DMS153 (cell line): ENCODE measurements around the gene DNAAF5.
"Not testable (repeated sequence)": the region's sequence is repeated elsewhere in the genome, so short reads cannot be mapped to it uniquely, and the experiment has no call there.

Source experiments
- DNase-seq: peaks from one replicate; lab custom pipeline; 2025; lab: John Stamatoyannopoulos, UW

Gene DNAAF5

DNA sequence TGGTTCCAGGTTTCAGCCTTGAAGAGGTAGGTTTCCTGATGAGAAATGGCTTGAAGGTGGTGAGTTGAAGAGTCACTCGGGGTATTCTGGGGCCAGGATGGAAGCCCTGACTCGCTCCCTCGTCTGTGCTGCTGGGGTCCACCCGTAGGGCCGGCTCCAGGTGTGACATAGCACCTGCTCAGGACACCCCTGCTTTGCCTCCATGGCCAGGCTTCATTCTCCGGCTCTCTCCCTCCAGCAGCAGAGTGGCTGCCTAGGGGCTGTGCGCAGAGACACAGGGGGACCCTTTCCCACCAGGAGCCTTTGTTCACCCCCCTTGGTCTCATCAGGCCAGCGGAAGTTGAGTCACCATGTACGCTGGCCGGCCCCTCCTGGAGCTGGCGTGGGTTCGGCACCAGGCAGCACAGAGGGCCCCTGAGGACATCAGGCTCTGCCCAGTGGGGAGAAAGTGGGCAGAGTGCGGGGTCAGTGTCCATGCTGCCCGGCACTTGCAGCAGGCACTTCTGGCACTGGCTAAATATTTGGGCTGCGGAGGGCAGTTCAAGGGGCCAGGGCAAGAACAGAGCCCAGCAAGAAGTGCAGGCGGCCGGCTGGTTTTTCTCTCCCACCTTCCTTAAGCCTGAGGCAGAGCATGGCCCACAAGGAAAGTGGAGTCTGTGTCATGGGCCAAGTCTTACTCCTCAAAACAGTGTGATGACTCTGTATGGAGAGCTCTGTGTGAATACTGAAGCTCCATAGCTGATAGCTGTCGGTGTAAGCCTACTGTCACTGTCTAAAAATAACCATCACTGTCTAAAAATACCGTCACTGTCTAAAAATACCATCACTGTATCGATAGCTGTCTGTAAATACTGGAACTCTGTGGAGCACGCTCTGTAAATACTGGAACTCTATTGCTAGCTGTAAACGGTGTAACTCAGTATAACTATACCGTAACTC, 4.3 kb downstream of the DNAAF5 start:
- DNase-seq = no peak

DNA sequence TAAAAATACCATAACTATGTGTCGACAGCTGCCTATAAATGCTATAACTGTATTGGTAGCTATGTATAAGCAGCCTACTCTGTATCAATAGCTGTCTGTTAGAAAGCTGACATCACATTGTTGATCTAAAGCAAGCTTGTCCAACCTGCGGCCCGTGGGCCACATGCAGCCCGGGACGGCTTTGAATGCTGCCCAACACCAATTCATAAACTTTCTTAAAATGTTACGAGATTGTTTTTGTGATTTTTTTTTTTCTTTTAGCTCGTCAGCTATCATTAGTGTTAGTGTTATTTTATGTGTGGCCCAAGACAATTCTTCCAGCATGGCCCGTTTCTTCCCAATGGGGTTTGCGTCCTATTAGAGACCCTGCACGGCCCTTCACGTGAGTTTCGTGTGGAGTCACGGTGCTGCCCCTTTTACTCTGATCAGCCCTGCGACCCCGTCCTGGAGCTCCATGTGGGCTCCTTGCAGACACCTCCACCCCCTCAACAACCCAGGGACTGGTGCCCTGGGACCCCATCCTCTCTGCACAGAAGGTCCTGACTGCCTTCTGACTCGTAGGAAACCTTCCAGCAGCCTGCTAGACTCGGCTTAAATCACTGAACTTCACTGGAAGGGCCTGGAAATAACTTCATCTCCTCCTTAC, 5.1 kb downstream of the DNAAF5 start:
- no peak for DNase-seq

DNA sequence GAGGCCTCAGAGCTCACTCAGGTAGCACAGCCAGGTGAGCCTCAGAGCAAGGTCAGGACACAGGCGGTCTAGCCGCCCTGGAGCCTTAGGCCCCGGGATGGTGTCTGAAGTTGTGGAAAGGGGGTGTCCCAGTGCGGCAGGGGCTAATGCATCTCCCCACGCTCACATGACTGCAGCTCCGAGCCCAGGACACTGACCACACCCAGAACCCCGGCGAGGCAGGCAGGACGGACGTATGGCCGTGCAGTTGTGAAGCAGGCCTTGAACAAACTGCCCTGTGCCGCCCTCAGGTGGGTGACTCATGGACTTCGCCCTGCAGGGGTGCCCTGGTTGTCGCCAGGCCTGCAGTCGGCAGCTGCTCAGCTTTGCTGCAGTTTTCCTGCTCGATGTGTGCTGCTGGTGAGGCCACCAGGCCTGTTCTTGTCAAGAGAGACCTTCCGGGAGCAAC, 5.6 kb downstream of the DNAAF5 start:
- peak; percentile 90 for DNase-seq

DNA sequence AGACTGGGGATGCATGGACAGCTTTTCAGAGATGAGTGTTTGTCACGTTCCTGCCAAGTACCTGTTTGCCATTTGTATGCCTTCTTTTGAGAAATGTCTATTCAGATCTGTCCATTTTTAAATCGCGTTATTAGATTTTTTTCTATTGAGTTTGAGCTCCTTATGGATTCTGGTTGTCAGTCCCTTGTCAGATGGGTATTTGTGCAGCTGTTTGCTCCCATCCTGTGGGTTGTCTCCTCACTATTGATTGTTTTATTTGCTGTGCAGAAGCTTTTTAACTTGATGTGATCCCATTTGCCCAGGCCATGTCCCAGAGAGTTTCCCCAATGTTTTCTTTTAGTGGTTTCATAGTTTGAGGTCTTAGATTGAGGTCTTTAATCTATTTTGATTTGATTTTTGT, 6.1 kb downstream of the DNAAF5 start:
- DNase-seq = no peak

- no peak for DNase-seq
Measured at GRCh38 chr7:734214-734613, 7.7 kb downstream of the DNAAF5 start.

- no peak for DNase-seq
Measured at GRCh38 chr7:734808-735207, 8.3 kb downstream of the DNAAF5 start.

DNA sequence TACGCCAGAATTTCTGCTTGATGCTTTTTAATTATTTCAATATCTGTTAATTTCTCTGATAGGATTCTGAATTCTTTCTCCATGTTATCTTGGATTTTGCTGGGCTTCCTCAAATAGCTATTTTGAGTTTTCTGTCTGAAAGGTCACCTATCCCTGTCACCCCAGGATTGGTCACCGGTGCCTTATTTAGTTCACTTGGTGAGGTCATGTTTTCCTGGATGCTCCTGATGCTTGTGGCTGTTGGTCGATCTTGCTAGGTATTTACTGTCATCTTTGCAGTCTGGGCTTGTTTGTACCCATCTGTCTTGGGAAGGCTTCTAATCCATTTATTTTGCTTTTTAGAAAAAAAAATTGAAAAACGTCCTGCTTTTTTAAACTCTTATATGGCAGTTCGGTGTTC, 11.7 kb downstream of the DNAAF5 start:
- no peak for DNase-seq

GRCh38 chr7:738723-739454, 12.4 kb downstream of the DNAAF5 start:
- no peak for DNase-seq

DNA sequence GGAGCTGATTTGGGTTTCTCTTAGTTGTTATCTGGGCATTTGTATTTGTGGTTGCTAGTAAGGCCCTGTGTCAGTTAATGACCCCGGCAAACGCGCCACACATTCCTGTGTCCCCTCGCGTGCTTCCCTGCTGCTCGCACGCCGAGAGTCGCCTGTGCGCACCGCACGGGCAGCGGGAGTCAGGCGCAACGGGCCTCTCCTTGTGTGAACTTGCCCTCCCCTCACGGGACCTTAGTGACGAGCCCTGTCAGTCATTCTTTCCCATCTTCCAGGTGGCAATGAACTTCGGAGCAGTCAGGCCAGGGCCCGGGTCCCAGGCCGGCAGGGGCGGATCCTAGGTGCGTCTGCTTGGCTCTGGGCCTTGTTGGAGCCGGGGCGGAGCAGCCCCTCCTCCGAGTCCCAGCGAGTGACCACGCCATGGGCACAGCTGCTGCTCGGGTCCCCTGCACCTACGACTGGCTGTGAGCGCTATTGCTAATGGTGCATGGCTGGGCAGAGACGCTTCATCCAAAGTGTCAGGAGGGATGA, 13.0 kb downstream of the DNAAF5 start:
- no peak for DNase-seq

- DNase-seq = no peak
Measured at GRCh38 chr7:739983-740942, 13.8 kb downstream of the DNAAF5 start.

GRCh38 chr7:741191-741671, 14.7 kb downstream of the DNAAF5 start:
- DNase-seq = no peak

GRCh38 chr7:741850-742249, 15.4 kb downstream of the DNAAF5 start:
- no peak for DNase-seq

DNA sequence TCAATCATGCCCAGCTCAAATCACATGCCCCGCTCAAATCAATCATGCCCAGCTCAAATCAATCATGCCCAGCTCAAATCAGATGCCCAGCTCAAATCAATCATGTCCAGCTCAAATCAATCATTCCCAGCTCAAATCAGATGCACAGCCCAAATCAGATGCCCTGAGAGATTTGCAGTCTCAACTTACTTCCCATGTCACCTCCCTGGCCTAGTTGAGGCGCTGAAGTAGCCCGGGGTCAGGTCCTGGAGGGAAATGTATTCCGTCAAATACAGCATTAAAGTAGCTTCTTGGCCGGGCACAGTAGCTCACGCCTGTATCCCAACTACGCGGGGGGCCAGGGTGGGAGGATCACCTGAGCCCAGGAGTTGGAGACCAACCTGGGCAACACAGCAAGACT, 16.3 kb downstream of the DNAAF5 start:
- DNase-seq = no peak

GRCh38 chr7:743341-744127, 17.0 kb downstream of the DNAAF5 start:
- DNase-seq = not testable (repeated sequence)

DNA sequence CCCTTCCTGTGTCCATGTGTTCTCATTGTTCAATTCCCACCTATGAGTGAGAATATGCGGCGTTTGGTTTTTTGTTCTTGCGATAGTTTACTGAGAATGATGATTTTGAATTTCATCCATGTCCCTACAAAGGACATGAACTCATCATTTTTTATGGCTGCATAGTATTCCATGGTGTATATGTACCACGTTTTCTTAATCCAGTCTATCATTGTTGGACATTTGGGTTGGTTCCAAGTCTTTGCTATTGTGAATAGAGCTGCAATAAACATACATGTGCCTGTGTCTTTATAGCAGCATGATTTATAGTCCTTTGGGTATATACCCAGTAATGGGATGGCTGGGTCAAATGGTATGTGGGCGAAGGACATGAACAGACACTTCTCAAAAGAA, 17.6 kb downstream of the DNAAF5 start:
- DNase-seq = not testable (repeated sequence)

GRCh38 chr7:744854-745430, 18.4 kb downstream of the DNAAF5 start:
- no peak for DNase-seq

- DNase-seq = no peak
Measured at GRCh38 chr7:745431-746154, 19.1 kb downstream of the DNAAF5 start.

DNA sequence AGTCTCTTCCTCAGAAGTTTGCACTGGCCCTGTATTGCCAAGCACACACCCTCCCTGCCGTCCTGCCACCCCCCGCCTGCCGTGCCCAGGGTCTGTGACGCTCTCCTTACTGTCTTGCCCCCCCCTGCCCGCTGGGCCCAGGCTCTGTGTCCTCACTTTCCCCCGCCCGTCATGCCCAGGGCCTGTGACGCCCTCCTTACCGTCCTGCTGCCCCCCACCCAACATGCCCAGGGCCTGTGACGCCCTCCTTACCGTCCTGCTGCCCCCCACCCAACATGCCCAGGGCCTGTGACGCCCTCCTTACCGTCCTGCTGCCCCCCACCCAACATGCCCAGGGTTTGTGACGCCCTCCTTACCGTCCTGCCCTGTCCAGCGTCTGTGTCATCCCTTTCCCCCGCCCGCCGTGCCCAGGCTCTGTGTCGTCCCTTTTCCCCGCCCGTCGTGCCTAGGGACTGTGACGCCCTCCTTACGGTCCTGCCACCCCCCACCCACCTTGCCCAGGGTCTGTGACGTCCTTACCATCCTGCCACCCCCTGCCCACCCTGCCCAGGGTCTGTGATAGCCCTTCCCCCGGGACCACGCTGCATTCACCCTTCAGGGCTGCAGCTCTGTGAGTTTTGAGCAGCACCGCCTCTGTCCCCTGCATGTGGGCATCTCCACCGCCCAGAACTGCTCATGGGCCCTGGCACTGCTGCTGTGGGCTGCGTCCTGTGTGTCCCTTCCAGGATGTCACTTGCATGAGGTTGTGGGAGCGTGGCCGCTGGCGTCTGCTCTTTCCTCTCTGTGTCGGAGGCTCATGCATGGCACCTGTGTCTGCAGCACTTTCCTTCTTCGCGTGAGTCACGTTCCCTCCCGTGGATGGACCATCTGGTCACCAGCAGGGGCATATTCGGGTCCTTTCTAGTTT, 19.9 kb downstream of the DNAAF5 start:
- no peak for DNase-seq
